HepG2 (cell line): Measurements from ENCODE around the gene HS3ST5. TPM values are rescaled to one million over a fixed set of nuclear protein-coding genes. Genes with fewer than 3 reads are reported as not detected.

Experiments used
- DNMT3B ChIP-seq: conservative IDR thresholded peaks from 2 replicates; pipeline ENCODE4 v1.6.1; 2016; ENCODE audit warnings: missing biosample characterization, control low read depth
- E2F5 ChIP-seq: sonication (generic); formaldehyde crosslinking; conservative IDR thresholded peaks from 2 replicates; pipeline ENCODE4 v1.4.0; 2020; ENCODE audit warnings: missing genetic modification reagents
- FOXM1 ChIP-seq: sonication (generic); formaldehyde crosslinking; IDR thresholded peaks from 2 replicates; pipeline ENCODE4 v1.5.0; 2020; ENCODE audit warnings: missing genetic modification reagents
- KLF15 ChIP-seq: sonication (generic); formaldehyde crosslinking; IDR thresholded peaks from 2 replicates; pipeline ENCODE4 v1.8.1; 2023; ENCODE audit warnings: borderline replicate concordance, mild to moderate bottlenecking, inconsistent platforms, missing genetic modification reagents, mixed read lengths
- KMT2B ChIP-seq: IDR thresholded peaks from 2 replicates; pipeline ENCODE4 v1.6.1; 2016; ENCODE audit warnings: missing genetic modification reagents, missing compliant biosample characterization
- MXD4 ChIP-seq: IDR thresholded peaks from 2 replicates; pipeline ENCODE4 v1.6.1; 2016; ENCODE audit warnings: mild to moderate bottlenecking, missing biosample characterization, missing genetic modification reagents
- NONO ChIP-seq, 2 experiments: fragments of 450-650 bp in 1 of 2; sonication (generic) in 1 of 2; formaldehyde crosslinking in 1 of 2; IDR thresholded peaks in 1 of 2; conservative IDR thresholded peaks in 1 of 2; 2 replicates each; pipeline versions ENCODE4 v1.6.1 to v1.8.0; 2017 to 2022; ENCODE audit warnings: mild to moderate bottlenecking in 1 of 2, missing genetic modification reagents in 1 of 2, moderate library complexity in 1 of 2
- RCOR2 ChIP-seq: IDR thresholded peaks from 2 replicates; pipeline ENCODE4 v1.6.1; 2016; ENCODE audit warnings: missing biosample characterization, missing genetic modification reagents
- SMAD3 ChIP-seq: sonication (generic); formaldehyde crosslinking; IDR thresholded peaks from 2 replicates; pipeline ENCODE4 v1.4.0; 2020; ENCODE audit warnings: missing genetic modification reagents
- TEAD3 ChIP-seq: optimal IDR thresholded peaks from 2 replicates; pipeline ENCODE3; 2016; ENCODE audit warnings: borderline replicate concordance
- YY1 ChIP-seq: IDR thresholded peaks from 2 replicates; pipeline ENCODE4 v1.6.1; 2011; ENCODE audit warnings: low read length, low read depth, moderate library complexity, mild to moderate bottlenecking; ENCODE audit not compliant: insufficient read depth, insufficient replicate concordance
- ZNF407 ChIP-seq: sonication (generic); formaldehyde crosslinking; IDR thresholded peaks from one replicate; pipeline ENCODE4 v1.5.1; 2020; ENCODE audit warnings: mild to moderate bottlenecking, missing genetic modification reagents; ENCODE audit errors: not compliant biosample characterization
- ZNF460 ChIP-seq: sonication (generic); formaldehyde crosslinking; IDR thresholded peaks from 2 replicates; pipeline ENCODE4 v1.5.1; 2020; ENCODE audit warnings: missing genetic modification reagents, mild to moderate bottlenecking, borderline replicate concordance
- ZNF512B ChIP-seq: sonication (generic); formaldehyde crosslinking; IDR thresholded peaks from 2 replicates; pipeline ENCODE4 v1.5.1; 2020; ENCODE audit warnings: missing genetic modification reagents, mild to moderate bottlenecking, borderline replicate concordance
- ZNF569 ChIP-seq: sonication (generic); formaldehyde crosslinking; IDR thresholded peaks from 2 replicates; pipeline ENCODE4 v1.5.0; 2020; ENCODE audit warnings: mild to moderate bottlenecking, missing genetic modification reagents, moderate library complexity, borderline replicate concordance
- polyA plus RNA-seq, 8 experiments: library from polyadenylated mRNA; depleted of rRNA in 3 of 8; stranded (reverse) in 7 of 8; unstranded in 1 of 8; fragments of >200 nt; fragmentation: Illumina TruSeq in 4 of 8; extraction: Trizol in 4 of 8; gene quantifications; 2 replicates each; pipeline versions ENCODE4 v1.2.1 to v1.2.3, GENCODE V29; 2011 to 2016; ENCODE audit warnings: low read depth in 4 of 8, missing spikeins in 1 of 8, mixed read lengths in 1 of 8; ENCODE audit not compliant: insufficient read depth in 1 of 8
- total RNA-seq, 5 experiments: library from RNA; depleted of rRNA; stranded (reverse); fragments of >200 nt; fragmentation: Illumina TruSeq; extraction: Trizol; gene quantifications; 2 replicates each; pipeline ENCODE4 v1.2.3, GENCODE V29; 2016; ENCODE audit warnings: low read depth in 1 of 5

The HS3ST5 gene
- total and polyA plus RNA-seq, 2 of the 13 experiments (the other 11 are each of a cell fraction or from before 2014, with no cell fraction given) = 1.1 to 1.6 TPM

- TF ChIP-seq ZNF407 (CRISPR knock-in tag) (no peak), KLF15 (CRISPR knock-in tag) (no peak), MXD4 (0 out of 2 replicates have a peak, but pooled peaks have one; percentile 41), RCOR2 (CRISPR knock-in tag) (peak; percentile 86), ZNF569 (0 out of 2 replicates have a peak, but pooled peaks have one; percentile 5), E2F5 (CRISPR knock-in tag) (no peak), SMAD3 (peak; percentile 44), NONO (IDR thresholded peaks at IDR 0.05) (no peak), NONO (CRISPR knock-in tag; conservative IDR thresholded peaks at IDR 0.05) (peak; percentile 35; the same call in 1 of the 2 replicates), ZNF512B (CRISPR knock-in tag) (no peak), FOXM1 (no peak), TEAD3 (peak; percentile 87), DNMT3B (CRISPR knock-in tag) (no peak), ZNF460 (CRISPR knock-in tag) (no peak), YY1 (peak; percentile 33), KMT2B (CRISPR knock-in tag) (peak; percentile 51; the same call in 1 of the 2 replicates)
These were observed 174.9 kb downstream of the HS3ST5 start (continued) for GRCh38 chr6:114167583-114168576.
